Fibroblast of skin of left quadriceps (primary cell): ENCODE data around the gene ALDH7A1.
A peak's percentile ranks its signal among the peaks of the same experiment; 100 is the strongest.
"Not testable (repeated sequence)": the region's sequence is repeated elsewhere in the genome, so short reads cannot be mapped to it uniquely, and the experiment has no call there.

Experiments used
- DNase-seq, 2 experiments: peaks; one replicate each; pipeline ENCODE4 v3.0.0-alpha.2; 2013; ENCODE audit warnings: low read depth in 2 of 2

ALDH7A1 gene

DNA sequence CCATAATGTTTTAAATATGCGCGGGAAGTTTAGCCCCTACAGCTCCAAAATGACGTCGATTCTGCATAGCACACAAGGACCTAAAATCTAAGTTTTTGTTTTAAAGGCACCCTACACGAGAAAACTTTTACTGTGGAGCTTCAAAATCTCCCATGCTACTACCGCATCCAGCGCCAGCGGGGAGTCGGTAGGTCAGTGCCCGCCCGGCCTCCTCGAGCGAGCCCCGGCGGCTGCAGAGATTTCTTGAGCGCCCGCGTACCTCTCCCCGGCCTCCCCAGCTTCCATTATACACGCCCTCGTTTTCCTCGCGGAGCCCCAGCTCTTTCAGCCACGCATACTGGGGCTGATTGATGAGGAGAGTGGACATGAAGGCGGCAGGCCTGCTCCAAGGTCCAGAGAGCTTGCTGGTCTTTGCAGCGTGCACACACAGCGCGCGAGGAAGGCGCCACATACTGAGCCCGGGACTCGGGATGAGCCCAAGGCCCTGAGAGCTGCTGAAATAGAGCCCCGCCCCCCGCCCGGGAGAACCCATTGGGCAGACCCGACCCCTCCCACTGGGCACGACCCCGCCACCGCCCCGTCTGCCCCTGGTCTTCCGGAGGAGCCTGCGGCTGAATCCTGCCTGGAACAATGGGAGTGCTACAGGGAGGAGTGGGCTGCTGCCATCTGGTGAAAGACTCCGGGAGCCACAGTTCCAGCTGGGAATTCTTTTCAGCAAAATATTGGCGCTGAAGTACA is at the start of gene ALDH7A1:
Gene ALDH7A1 (minus strand): TSS at position 472 of the 738 bp plus-strand sequence. CDS start 21 bp downstream, at position 451.
- DNase-seq = peak; percentile 86

DNA sequence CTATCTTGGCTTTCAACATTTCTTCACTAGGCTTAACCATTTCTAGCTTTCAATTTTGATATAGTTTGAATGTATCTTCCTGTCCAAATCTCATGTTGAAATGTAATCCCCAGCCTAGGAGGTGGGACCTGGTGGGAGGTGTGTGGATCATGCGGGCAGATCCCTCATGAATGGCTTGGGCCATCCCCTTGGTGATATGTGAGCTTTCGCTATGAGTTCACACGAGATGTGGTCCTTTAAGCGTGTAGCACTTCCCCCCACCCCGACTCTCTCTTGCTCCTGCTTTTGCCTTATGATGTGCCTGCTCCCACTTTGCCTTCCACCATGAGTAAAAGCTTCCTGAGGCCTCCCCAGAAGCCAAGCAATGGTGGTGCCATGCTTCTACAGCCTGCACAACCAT is 46.4 kb upstream of the ALDH7A1 start:
- no peak for DNase-seq

DNA sequence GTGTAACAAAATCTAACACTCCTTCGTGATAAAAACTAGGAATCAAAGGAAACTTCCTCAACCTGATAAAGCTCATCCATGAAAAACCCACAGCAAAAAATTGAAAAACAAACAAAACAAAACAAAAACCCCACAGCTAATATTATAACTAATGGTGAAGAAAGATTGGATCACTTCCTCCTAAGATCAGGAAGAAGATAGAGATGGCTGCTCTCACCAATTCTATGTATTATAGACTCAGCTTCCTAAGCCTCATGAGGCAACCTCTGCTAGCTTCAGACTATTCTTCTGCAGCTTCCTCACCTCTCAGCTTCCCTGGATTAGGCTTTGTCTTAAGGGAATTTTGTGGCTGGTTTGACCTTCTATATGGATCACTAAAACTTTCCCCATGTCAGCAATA is 45.8 kb upstream of the ALDH7A1 start:
- DNase-seq = no peak

DNA sequence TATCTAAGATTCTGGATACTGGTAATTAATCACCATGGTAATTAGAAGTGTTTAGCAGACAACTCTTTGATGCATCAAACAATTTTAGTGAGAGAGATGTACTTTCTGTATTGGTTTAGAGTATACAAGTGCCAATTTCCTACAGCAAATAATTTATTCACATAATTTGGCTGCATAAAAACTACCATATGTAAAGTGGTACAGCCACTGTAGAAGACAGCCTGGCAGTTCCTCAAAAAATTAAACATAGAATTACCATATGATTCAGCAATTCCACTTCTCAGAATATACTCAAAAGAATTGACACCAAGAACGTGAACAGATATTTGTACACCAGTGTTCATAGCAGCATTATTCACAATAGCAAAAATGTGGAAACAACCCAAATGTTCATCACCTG is 41.9 kb upstream of the ALDH7A1 start:
- no peak for DNase-seq

DNA sequence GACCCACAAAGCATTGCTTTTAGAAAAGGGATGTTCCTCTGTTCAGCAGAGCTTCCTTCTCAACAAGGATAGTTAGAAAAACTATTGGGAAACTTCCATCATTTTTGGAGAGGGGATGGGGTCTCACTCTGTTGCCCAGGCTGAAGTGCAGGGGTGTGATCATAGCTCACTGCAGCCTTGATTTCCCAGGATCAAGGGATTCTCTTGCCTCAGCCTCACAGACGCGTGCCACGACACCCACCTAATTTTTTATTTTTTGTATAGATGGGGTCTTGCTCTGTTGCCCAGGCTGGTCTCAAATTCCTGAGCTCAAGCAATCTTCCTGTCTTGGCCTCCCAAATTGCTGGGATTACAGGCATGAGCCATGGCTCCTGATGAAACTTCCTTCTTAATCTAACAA is 40.6 kb upstream of the ALDH7A1 start:
- no peak for DNase-seq

DNA sequence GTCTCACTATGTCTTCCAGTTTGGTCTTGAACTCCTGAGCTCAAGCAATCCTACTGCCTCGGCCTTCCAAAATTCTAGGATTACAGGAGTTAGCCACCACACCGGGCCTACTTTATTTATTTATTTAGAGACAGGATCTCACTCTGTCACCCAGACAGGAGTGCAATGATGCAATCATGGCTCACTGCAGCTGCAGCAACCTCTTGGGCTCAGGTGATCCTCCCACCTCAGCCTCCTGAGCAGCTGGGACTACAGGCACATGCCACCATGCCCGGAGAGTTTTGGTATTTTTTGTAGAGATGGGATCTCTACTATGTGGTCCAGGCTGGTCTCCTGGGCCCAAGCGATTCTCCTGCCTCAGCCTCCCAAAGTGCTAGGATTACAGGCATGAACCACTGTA is 38.5 kb upstream of the ALDH7A1 start:
- no peak for DNase-seq

DNA sequence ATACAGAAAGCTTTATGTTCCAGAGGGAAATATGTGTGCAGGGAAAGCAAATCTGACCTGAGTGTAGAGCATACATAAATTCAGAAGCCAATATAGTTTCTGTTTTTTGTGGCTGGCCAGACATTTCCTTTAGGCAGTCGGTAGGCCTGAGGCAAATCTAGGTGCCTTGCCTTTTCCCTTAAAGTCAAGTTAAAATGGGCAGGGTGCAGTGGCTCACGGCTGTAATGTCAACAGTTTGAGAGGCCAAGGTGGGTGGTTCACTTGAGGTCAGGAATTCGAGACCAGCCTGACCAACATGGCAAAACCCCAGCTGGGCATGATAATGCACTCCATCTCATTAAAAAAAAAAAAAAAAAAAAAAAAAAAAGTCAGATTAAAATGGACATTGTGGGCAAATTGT is 36.9 kb upstream of the ALDH7A1 start:
- no peak for DNase-seq

DNA sequence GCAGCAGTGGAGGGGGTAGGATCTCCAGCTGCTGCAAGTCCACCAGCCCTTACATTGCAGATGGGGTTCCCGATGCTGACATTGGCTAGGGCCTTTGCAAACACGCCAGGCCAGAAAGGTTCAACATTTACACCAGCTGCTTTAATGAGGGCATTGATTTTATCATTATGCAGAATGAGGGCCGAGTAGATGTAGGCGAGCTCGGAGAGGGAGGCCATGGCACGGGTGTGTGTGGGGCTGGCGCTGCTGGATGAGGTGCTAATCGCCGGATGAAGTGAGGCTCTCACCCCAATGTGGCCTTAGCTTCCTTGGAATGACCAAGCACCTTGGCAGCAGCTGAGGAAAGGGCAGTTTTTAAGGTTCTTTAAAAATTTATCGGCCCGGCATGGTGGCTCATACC is 33.1 kb upstream of the ALDH7A1 start:
- DNase-seq = no peak

DNA sequence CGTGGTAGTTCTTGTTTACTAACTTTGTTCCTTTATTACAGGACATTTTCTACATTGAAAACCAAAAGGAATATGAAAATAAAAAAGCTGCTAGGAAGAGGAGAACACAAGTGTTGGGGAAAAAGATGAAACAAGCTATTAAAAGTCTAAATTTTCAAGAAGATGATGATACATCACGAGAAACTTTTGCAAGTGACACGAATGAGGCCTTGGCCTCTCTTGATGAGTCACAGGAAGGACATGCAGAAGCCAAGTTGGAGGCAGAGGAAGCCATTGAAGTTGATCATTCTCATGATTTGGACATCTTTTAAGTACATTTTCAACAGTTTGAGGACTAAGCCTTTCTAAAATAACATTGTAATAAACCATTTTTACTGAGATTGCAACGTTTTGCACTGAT is 29.5 kb upstream of the ALDH7A1 start:
- DNase-seq = peak; percentile 64 to 67

DNA sequence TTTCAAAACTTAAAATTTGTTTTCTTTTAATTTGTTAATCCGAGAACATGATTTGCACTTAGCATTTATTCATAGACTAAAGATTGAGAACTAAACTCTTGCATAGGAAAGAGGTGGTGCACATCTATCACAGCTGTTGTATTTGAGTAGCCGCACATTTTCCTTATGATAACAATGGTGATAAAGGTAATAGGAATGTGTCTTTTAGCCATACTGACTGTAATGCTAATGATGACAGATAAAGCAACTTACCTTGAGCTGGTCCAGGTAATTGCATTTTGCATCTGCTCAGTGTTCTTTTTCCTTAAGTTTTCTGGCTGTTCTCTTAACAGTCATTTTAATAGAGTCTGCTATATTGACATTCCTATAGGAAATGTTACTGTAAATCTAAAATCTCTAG is 24.8 kb upstream of the ALDH7A1 start:
- DNase-seq = no peak

DNA sequence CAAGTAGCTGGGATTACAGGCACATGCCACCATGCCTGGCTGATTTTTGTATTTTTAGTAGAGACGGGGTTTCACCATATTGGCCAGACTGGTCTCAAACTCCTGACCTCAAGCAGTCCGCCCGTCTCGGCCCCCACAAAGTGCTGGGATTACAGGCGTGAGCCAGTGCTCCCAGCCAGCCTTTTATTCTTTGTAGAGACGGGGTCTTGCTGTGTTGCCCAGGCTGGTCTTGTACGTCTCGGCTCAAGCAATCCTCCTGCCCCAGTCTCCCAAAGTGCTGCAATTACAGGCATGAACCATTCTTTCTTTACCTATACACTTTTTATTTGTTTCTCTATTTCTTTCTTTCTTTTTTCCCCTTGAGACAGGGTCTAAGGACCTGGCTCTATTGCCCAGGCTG is 22.6 kb upstream of the ALDH7A1 start:
- not testable (repeated sequence) for DNase-seq

DNA sequence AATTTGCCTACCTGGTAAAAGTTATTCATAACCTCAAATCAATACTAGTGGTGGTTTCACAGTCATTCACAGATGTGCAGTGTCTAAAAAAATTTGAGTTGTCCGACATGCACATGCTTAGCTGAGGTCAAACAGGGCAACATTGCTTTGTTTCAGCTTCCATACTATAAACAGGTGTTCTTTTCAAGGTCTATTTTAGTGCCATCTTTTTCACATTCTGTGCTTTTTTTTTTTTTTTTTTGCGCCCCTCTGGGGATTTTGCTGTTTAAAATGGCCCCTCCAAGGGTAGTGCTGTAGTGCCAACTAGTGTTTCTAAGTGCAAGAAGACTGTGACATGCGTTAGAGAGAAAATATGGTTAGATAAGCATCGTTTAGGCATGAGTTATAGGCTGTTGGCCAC is 20.3 kb upstream of the ALDH7A1 start:
- no peak for DNase-seq

DNA sequence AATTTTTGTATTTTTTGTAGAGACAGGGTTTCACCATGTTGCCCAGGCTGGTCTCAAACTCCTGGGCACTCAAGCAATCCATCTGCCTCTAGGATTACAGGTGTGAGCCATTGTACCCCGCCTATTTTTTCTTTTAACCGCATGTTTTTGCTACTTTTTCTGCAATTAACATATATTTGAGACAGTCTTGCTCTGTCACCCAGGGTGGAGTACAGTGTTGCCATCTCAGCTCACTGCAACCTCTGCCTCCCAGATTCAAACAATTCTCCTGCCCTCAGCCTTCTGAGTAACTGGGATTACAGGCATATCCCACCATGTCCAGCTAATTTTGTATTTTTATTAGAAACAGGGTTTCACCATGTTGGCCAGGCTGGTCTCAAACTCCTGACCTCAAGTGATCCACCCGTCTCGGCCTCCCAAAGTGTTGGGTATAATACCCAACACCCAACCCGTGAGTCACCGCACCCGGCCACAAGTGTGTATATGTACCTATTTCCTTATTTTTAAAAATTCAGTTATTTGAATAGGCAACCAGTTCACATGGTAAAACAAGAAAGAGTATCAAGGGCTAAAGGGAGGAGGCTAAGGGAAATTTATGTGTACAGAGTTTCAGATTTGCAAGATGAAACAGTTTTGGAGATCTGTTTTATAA is 19.0 kb upstream of the ALDH7A1 start:
- DNase-seq = no peak

DNA sequence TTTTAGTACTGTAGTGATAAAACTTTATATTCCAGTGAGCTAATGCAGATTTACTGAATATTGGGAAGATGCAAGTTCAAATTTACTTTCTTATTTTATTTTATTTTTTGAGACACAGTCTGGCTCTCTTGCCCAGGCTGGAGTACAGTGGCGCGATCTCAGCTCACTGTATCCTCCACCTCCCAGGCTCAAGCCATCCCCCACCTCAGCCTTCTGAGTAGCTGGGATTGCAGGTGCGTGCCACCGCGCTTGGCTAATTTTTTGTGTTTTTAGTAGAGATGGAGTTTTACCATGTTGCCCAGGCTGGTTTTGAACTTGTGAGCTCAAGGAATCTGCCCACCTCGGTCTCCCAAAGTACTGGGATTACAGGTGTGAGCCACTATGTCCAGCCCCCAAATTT is 15.6 kb upstream of the ALDH7A1 start:
- no peak for DNase-seq

DNA sequence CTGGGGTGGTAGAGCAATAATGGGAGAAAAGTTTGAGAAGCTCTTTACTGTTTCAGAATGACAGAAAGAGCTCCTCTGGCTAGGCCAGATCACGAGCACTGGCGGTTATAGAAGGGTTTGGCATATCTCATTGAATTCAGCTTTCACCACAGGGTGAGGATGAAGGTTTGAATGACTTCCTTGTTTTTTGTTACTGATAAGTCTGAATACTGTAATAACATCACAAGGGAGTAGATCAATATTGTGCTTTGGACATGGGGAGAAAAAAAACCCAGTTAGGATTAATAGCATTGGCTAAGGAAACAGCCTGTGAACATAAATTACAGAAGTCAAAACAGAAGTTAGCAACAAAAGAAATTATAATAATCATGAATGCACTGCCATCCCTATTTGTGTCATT is 15.1 kb upstream of the ALDH7A1 start:
- no peak for DNase-seq

DNA sequence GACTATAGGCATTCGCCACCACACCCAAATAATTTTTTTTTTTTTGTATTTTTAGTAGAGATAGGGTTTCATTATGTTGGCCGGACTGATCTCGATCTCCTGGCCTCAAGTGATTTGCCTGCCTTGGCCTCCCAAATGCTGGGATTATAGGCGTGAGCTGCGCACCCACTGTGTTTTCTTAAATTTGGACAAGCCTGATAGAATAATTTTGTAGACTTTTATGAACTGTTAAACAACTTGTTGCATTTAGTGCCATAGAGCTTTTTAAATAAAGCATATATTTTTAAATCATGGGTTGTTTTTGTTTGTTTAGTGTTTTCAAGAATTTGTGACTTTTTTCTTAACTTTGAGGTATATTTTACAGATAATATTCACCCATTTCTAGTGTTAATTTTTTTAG is 10.5 kb upstream of the ALDH7A1 start:
- DNase-seq = no peak

DNA sequence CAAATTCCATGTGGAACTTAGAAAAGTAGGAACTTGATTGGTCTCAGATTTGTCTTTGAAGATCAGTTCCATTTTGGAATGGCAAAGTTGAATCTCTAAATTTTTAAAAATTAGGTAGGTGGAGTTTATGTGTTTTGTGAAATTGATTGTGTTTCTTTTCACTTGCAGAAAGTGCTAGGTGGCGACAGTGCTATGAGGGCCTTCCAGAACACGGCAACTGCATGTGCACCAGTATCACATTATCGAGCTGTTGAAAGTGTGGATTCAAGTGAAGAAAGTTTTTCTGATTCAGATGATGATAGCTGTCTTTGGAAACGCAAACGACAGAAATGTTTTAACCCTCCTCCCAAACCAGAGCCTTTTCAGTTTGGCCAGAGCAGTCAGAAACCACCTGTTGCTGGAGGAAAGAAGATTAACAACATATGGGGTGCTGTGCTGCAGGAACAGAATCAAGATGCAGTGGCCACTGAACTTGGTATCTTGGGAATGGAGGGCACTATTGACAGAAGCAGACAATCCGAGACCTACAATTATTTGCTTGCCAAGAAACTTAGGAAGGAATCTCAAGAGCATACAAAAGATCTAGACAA is 8.5 kb upstream of the ALDH7A1 start:
- DNase-seq = no peak

DNA sequence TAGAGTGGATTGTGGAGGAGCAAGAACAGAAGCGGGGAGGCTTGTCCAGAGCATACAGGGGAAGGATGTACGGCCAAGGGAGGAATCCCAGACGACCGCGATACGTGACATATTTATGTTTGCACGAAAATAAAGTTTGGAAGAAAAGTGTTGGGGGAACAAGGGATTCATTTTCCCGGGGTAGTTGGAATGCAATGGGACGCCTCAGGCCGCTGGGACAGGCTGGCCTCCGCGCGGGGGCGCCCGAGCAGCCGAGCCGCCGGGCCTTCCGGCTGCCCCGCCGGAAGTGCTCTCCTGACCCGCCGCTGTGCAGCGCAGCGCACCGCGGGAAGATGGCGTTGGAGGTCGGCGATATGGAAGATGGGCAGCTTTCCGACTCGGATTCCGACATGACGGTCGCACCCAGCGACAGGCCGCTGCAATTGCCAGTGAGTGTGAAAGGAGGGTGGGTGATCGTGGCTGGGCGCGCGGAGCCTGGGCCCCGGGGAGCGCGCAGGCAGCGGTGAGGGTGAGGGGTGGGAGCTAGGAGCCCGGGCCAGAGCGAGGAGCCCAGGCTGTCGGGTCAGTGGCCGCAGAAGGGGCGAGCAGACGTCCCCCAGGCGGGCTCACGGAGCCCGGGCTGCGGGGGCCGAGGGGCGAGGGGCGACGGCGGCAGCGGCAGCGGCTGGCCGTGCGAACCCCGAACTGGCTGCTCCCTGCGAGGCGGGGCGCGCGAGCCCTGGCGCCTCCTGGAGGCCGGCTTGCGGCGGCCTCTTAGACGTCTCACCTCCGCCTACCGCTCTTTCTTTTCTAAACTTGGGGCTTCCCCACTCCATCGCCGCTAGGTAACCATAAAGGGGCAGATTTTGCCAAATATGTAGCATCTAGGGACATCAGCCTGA is 5.9 kb upstream of the ALDH7A1 start, which contains the start of gene PHAX:
Gene PHAX (plus strand): TSS at position 317 of the 881 bp plus-strand sequence. CDS start 16 bp downstream, at position 333.
- DNase-seq = peak; percentile 49 to 54

DNA sequence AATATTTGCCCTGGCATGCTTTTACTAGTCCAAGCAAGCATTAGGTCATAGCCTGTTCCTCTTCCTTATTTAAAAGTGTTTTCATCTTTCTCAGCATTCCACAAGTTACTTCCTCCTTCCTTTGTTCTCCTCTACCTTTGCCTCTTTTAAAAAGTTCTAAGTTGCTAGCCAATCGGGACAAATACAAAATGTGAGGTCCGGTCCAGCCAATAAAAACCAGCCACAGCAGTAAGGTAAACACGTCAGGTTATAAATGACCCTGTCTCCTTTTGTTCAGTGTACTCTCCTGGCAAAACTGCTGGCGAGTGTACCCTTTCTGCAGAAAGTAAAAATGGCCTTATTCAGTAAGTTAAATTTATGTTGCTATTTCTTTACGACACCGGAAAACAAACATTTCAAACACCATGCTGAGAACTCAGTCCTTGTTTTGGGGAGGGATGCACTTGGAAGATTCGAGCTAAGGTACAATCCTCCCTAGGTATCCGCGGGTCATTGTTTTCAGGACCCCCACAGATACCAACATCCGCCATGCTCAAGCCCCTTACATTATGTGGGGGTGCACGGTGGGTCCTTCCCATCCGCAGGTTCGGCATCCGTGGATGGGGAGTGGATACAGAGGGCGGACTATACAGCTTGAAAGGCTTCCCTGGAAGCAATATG is 5.1 kb upstream of the ALDH7A1 start:
- DNase-seq = not testable (repeated sequence)

DNA sequence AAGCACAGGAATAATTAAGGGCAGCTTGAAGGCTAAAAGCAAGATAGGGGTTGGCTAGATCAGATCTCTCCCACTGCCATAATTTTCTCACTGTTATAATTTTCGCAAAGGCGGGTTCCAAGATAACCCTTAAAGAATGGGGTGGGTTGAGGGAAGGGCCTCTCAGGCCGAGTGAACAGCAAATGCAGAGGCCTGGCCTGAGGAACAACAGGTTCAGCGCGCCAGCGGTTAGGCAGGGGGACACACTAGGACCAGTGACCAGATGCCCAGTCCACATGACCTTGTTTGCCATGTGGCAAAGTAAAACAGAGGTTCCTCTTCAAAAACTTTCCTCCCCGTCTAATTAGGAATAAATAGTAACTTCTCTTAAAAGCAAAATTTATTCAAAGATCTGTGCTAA is 4.5 kb upstream of the ALDH7A1 start:
- DNase-seq = no peak

DNA sequence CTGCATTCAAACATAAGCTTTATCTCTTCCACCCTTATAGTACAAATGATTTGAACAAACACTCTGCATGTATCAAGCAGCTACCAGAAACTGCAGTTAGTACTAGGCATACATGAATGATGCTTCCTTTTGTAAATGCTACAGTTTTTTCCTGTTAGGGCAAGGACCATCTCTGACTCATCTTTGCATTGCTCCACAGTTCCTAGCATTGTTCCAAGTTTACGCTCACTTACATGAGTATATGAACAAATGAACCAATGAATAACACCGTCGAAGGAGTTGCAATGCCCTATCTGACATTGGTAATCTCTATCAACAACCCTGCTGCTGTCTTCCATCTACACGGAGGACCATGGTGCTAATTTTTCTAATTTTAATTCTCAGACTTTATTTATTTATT is 2.1 kb upstream of the ALDH7A1 start:
- DNase-seq = peak; percentile 24 to 25
